ENCODE data around the gene COL6A5. TPM values are rescaled to one million over a fixed set of nuclear protein-coding genes. Genes with fewer than 3 reads are reported as not detected.

Gene COL6A5
- total and polyA plus RNA-seq, 10 of the 15 experiments (the other 5 are each of a cell fraction or from before 2014, with no cell fraction given), result 0.04 to 0.11 TPM; not detected in 8

GRCh38 chr3:130423064-130423463, 77.6 kb downstream of the COL6A5 start (continued):
- TF ChIP-seq BHLHE40 (IDR thresholded peaks at IDR 0.05; ENCODE audit: borderline replicate concordance in 1 of 2, low read depth in 2 of 2, low read length in 1 of 2), result no peak

GRCh38 chr3:130424837-130425236, 79.4 kb downstream of the COL6A5 start:
- ATAC-seq (no peak), DNase-seq (ENCODE audit: low read depth, low spot score) (no peak), FAIRE-seq (no peak)
- no peaks in the 10 kb centered on the region for H3K9me3 ChIP-seq (replicated peaks; ENCODE audit: control insufficient read depth, insufficient read depth, low read length)
- H3K27me3 ChIP-seq (replicated peaks in 1 of 2; ENCODE audit: control insufficient read depth in 2 of 2, insufficient read depth in 2 of 2, low read length in 1 of 2), result no peaks in the 10 kb centered on the region; a peak in 2 of 4 replicates
- intact Hi-C loops (cut with micrococcal nuclease; ENCODE audit: unreplicated experiment) (no loop called here), in situ Hi-C loops (cut with MboI) (no loop called here)
- H4K20me1 ChIP-seq (ENCODE audit: control insufficient read depth, insufficient read depth), result no peaks in the 10 kb centered on the region
- CTCF ChIA-PET, result no interaction called here
- no peak overlapping the region for H3K4me2 ChIP-seq (ENCODE audit: control insufficient read depth, insufficient read depth)
- no peak overlapping the region for H3K4me3 ChIP-seq
- no TSS peak for BruUV-seq (replicated peaks)
- no peak overlapping the region for H3K9ac ChIP-seq (ENCODE audit: control insufficient read depth, insufficient read depth, low read length)
- WGBS (ENCODE audit: insufficient coverage, insufficient replicate concordance, low lambda C conversion rate, missing lambda C conversion rate), result 20% methylated on average over 5 of the region's 5 CpGs
- RAD21 ChIA-PET (ENCODE audit: unreplicated experiment), result no interaction called here
- POLR2A ChIA-PET, result no interaction called here
- TF ChIP-seq MXI1 (IDR thresholded peaks at IDR 0.05; ENCODE audit: low read depth, low read length) (no peak), MAX (IDR thresholded peaks at IDR 0.05; ENCODE audit: low read depth, low read length) (no peak), NR2C1 (IDR thresholded peaks at IDR 0.05) (no peak), SP1 (IDR thresholded peaks at IDR 0.05; ENCODE audit: low read depth, low read length) (no peak), PAX5 (IDR thresholded peaks at IDR 0.05; ENCODE audit: borderline replicate concordance, low read depth, low read length) (no peak), SMAD5 (IDR thresholded peaks at IDR 0.05; ENCODE audit: low read depth) (no peak), TAF1 (IDR thresholded peaks at IDR 0.05; ENCODE audit: borderline replicate concordance, low read depth, low read length) (no peak), RAD21 (IDR thresholded peaks at IDR 0.05; ENCODE audit: insufficient read depth, low read depth, low read length) (no peak), RCOR1 (conservative IDR thresholded peaks at IDR 0.05; ENCODE audit: low read depth, low read length) (no peak), NFYA (IDR thresholded peaks at IDR 0.05; ENCODE audit: borderline replicate concordance, low read depth, low read length) (no peak)
- SMC1A ChIA-PET (ENCODE audit: uncharacterized antibody, unreplicated experiment), result no interaction called here
- H2AFZ ChIP-seq (ENCODE audit: control insufficient read depth, low read depth, low read length), result no peak overlapping the region
- no peak overlapping the region for H3K27ac ChIP-seq (ENCODE audit: control insufficient read depth, insufficient read depth)
- H3K4me1 ChIP-seq (ENCODE audit: control insufficient read depth, insufficient read depth, low read length), result no peaks in the 10 kb centered on the region
- no peaks in the 10 kb centered on the region for H3K79me2 ChIP-seq (ENCODE audit: control insufficient read depth, insufficient read depth, low read length)
- no peaks in the 10 kb centered on the region for H3K36me3 ChIP-seq (ENCODE audit: control insufficient read depth in 2 of 2, insufficient read depth in 2 of 2, low read length in 1 of 2)

Data from GM12878 (cell line).